Neural cell (in vitro differentiated cells): ENCODE measurements around the gene DIPK2B. TPM values are rescaled to one million over a fixed set of nuclear protein-coding genes. Genes with fewer than 3 reads are reported as not detected.

Experiments used
- H2AFZ ChIP-seq: fragments of 200-600, 300-800 bp; sonication (generic), shearing (Covaris generic); 2 replicates; pipeline ENCODE4 v1.6.0; 2014; ENCODE audit warnings: low read depth, mild to moderate bottlenecking, antibody characterized with exemption, low read length, moderate library complexity
- H3F3A ChIP-seq: fragments of 200-600 bp; shearing (Covaris generic); 2 replicates; pipeline ENCODE4 v1.6.1; 2016; ENCODE audit warnings: mild to moderate bottlenecking, moderate library complexity, mixed read lengths, antibody characterized with exemption, low read length; ENCODE audit not compliant: insufficient read depth, poor library complexity, severe bottlenecking
- H3K27ac ChIP-seq: fragments of 200-600, 300-800 bp; sonication (generic), shearing (Covaris generic); 2 replicates; pipeline ENCODE4 v1.5.1; 2014; ENCODE audit warnings: mild to moderate bottlenecking, low read length, moderate library complexity
- H3K27me3 ChIP-seq: fragments of 300-800, 200-600 bp; sonication (generic), shearing (Covaris generic); 2 replicates; pipeline ENCODE4 v1.6.0; 2014; ENCODE audit warnings: mild to moderate bottlenecking, low read depth, low read length, moderate library complexity; ENCODE audit not compliant: insufficient read depth
- H3K36me3 ChIP-seq: fragments of 300-800, 200-600 bp; sonication (generic), shearing (Covaris generic); 2 replicates; pipeline ENCODE4 v1.5.1; 2014; ENCODE audit warnings: mild to moderate bottlenecking, antibody characterized with exemption, low read length, moderate library complexity; ENCODE audit not compliant: insufficient read depth
- H3K4me2 ChIP-seq: fragments of 300-800, 200-600 bp; sonication (generic), shearing (Covaris generic); 2 replicates; pipeline ENCODE4 v1.6.0; 2014; ENCODE audit warnings: mild to moderate bottlenecking, low read length
- H3K4me3 ChIP-seq: fragments of 300-800, 200-600 bp; sonication (generic), shearing (Covaris generic); 2 replicates; pipeline ENCODE4 v1.5.1; 2014; ENCODE audit warnings: mild to moderate bottlenecking, low read length, moderate library complexity
- H3K79me2 ChIP-seq: fragments of 200-600 bp; shearing (Covaris generic); replicated peaks from 2 replicates; pipeline ENCODE4 v1.6.0; 2014; ENCODE audit warnings: mild to moderate bottlenecking, low read length, moderate library complexity; ENCODE audit not compliant: insufficient read depth
- H3K9ac ChIP-seq: fragments of 300-800, 200-600 bp; sonication (generic), shearing (Covaris generic); 2 replicates; pipeline ENCODE4 v1.6.1; 2016; ENCODE audit warnings: mild to moderate bottlenecking, low read length, mixed read lengths
- H3K9me2 ChIP-seq: fragments of 200-600 bp; shearing (Covaris generic); 2 replicates; pipeline ENCODE4 v1.6.1; 2016; ENCODE audit warnings: mild to moderate bottlenecking, low read length, mixed read lengths; ENCODE audit not compliant: insufficient read depth
- H3K9me3 ChIP-seq: fragments of 200-600, 300-800 bp; sonication (generic), shearing (Covaris generic); 2 replicates; pipeline ENCODE4 v1.6.1; 2016; ENCODE audit warnings: mild to moderate bottlenecking, mixed run types, low read length, moderate library complexity, mixed read lengths
- H4K20me1 ChIP-seq: fragments of 200-600 bp; shearing (Covaris generic); 2 replicates; pipeline ENCODE4 v1.6.1; 2016; ENCODE audit warnings: mild to moderate bottlenecking, mixed run types; ENCODE audit not compliant: insufficient read depth
- EP300 ChIP-seq: fragments of 450-650 bp; conservative IDR thresholded peaks from 2 replicates; pipeline ENCODE4 v1.6.1; 2014; ENCODE audit warnings: antibody characterized with exemption, mild to moderate bottlenecking, moderate library complexity; ENCODE audit not compliant: poor library complexity, severe bottlenecking
- EZH2 ChIP-seq: fragments of 200-600, 300-800 bp; shearing (Covaris generic), sonication (generic); IDR thresholded peaks from 2 replicates; pipeline ENCODE4 v1.6.1; 2014; ENCODE audit warnings: antibody characterized with exemption, low read length, borderline replicate concordance, mild to moderate bottlenecking; ENCODE audit not compliant: insufficient read depth, poor library complexity, severe bottlenecking
- MXI1 ChIP-seq: fragments of 450-650 bp; conservative IDR thresholded peaks from 2 replicates; pipeline ENCODE4 v1.6.1; 2014; ENCODE audit warnings: antibody characterized with exemption, mild to moderate bottlenecking; ENCODE audit not compliant: poor library complexity, severe bottlenecking
- POLR2AphosphoS5 ChIP-seq: IDR thresholded peaks from 2 replicates; pipeline ENCODE4 v1.6.1; 2012
- RAD21 ChIP-seq: fragments of 450-650 bp; conservative IDR thresholded peaks from 2 replicates; pipeline ENCODE4 v1.6.1; 2014; ENCODE audit warnings: antibody characterized with exemption, mild to moderate bottlenecking, moderate library complexity
- SMC3 ChIP-seq: fragments of 450-650 bp; conservative IDR thresholded peaks from 2 replicates; pipeline ENCODE4 v1.6.1; 2014; ENCODE audit warnings: antibody characterized with exemption, mild to moderate bottlenecking, moderate library complexity; ENCODE audit not compliant: poor library complexity
- TAF1 ChIP-seq: IDR thresholded peaks from 2 replicates; pipeline ENCODE4 v1.6.1; 2012; ENCODE audit warnings: low read depth
- polyA plus RNA-seq: library from polyadenylated mRNA; depleted of rRNA; stranded (reverse); fragments of >200 nt; gene quantifications from 2 replicates; pipeline ENCODE4 v1.2.3, GENCODE V29; 2014
- TF ChIP-seq, protein P1 (sequence below): fragments of 450-650 bp; IDR thresholded peaks from 2 replicates; pipeline ENCODE4 v1.5.1; 2014; ENCODE audit warnings: antibody characterized with exemption, mild to moderate bottlenecking, moderate library complexity; ENCODE audit not compliant: poor library complexity, severe bottlenecking
- TF ChIP-seq, protein P2 (sequence below): IDR thresholded peaks from 2 replicates; pipeline ENCODE4 v1.6.1; 2012; ENCODE audit warnings: borderline replicate concordance

DIPK2B gene
- polyA plus RNA-seq, 1 donor from 2014 or later: not detected

DNA sequence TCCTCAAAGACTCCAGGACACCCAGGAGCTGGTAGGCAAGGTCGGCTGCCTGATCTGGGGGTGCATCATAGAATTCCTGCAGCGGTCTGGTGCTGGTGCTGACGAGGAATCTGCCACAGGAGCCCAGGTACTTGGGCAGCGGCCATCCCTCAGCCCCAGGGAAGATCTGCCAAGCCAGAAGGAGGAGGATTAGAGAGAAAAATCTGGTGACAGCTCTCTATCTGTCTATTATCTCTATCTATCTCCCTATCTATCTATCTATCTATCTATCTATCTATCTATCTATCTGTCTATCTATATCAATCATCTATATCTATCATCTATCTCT lies 46.7 kb downstream of the DIPK2B start:
- Histone ChIP-seq H3K9me3 (no peaks in the 10 kb centered on the region), H3K79me2 (no peaks in the 10 kb centered on the region), H3K9me2 (no peaks in the 10 kb centered on the region), H3K4me2 (no peak overlapping the region), H2AFZ (no peak overlapping the region), H3K27me3 (no peaks in the 10 kb centered on the region), H3F3A (no peaks in the 10 kb centered on the region), H3K4me3 (no peak overlapping the region), H3K36me3 (no peaks in the 10 kb centered on the region), H3K9ac (no peak overlapping the region), H4K20me1 (no peaks in the 10 kb centered on the region), H3K27ac (no peak overlapping the region)
- no peak for TF ChIP-seq EZH2
- TF ChIP-seq TAF1: no peak
- TF ChIP-seq, protein P1, sequence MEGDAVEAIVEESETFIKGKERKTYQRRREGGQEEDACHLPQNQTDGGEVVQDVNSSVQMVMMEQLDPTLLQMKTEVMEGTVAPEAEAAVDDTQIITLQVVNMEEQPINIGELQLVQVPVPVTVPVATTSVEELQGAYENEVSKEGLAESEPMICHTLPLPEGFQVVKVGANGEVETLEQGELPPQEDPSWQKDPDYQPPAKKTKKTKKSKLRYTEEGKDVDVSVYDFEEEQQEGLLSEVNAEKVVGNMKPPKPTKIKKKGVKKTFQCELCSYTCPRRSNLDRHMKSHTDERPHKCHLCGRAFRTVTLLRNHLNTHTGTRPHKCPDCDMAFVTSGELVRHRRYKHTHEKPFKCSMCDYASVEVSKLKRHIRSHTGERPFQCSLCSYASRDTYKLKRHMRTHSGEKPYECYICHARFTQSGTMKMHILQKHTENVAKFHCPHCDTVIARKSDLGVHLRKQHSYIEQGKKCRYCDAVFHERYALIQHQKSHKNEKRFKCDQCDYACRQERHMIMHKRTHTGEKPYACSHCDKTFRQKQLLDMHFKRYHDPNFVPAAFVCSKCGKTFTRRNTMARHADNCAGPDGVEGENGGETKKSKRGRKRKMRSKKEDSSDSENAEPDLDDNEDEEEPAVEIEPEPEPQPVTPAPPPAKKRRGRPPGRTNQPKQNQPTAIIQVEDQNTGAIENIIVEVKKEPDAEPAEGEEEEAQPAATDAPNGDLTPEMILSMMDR: no peak
- no peak for TF ChIP-seq MXI1
- no peak for TF ChIP-seq RAD21
- no peak for TF ChIP-seq SMC3
- TF ChIP-seq, protein P2, sequence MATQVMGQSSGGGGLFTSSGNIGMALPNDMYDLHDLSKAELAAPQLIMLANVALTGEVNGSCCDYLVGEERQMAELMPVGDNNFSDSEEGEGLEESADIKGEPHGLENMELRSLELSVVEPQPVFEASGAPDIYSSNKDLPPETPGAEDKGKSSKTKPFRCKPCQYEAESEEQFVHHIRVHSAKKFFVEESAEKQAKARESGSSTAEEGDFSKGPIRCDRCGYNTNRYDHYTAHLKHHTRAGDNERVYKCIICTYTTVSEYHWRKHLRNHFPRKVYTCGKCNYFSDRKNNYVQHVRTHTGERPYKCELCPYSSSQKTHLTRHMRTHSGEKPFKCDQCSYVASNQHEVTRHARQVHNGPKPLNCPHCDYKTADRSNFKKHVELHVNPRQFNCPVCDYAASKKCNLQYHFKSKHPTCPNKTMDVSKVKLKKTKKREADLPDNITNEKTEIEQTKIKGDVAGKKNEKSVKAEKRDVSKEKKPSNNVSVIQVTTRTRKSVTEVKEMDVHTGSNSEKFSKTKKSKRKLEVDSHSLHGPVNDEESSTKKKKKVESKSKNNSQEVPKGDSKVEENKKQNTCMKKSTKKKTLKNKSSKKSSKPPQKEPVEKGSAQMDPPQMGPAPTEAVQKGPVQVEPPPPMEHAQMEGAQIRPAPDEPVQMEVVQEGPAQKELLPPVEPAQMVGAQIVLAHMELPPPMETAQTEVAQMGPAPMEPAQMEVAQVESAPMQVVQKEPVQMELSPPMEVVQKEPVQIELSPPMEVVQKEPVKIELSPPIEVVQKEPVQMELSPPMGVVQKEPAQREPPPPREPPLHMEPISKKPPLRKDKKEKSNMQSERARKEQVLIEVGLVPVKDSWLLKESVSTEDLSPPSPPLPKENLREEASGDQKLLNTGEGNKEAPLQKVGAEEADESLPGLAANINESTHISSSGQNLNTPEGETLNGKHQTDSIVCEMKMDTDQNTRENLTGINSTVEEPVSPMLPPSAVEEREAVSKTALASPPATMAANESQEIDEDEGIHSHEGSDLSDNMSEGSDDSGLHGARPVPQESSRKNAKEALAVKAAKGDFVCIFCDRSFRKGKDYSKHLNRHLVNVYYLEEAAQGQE: no peak
- TF ChIP-seq POLR2AphosphoS5: no peak
- no peak for TF ChIP-seq EP300
